Left ventricle myocardium superior (tissue), 1 donor: Measurements from ENCODE around the gene RHOB. TPM values are rescaled to one million over a fixed set of nuclear protein-coding genes. Genes with fewer than 3 reads are reported as not detected.

Experiments used
- ATAC-seq: fragments of 200-7000 bp; cut with Tn5 transposase; one replicate; pipeline ENCODE4 v1.9.1; 2020; ENCODE audit warnings: mild to moderate bottlenecking, moderate library complexity
- DNase-seq: peaks from one replicate; pipeline ENCODE4 v3.0.0-alpha.2; 2020
- intact Hi-C: fragments of 100-400 bp; cut with micrococcal nuclease; formaldehyde crosslinking; loops from one replicate; pipeline ENCODE4 v1.11.0; 2022
- total RNA-seq: library from RNA; stranded (reverse); fragmentation: NEBNext Ultra II Directional; extraction: Animal tissue kit (Norgen Biotek cat#: 25700); gene quantifications from one replicate; pipeline ENCODE4 v1.2.1, GENCODE V29; 2021
- donor health status: DM: no; HTN: yes; CAD: no; lungs with severe emphysema.

Gene RHOB
- total RNA-seq, 1 donor from 2014 or later: 182 TPM

DNA sequence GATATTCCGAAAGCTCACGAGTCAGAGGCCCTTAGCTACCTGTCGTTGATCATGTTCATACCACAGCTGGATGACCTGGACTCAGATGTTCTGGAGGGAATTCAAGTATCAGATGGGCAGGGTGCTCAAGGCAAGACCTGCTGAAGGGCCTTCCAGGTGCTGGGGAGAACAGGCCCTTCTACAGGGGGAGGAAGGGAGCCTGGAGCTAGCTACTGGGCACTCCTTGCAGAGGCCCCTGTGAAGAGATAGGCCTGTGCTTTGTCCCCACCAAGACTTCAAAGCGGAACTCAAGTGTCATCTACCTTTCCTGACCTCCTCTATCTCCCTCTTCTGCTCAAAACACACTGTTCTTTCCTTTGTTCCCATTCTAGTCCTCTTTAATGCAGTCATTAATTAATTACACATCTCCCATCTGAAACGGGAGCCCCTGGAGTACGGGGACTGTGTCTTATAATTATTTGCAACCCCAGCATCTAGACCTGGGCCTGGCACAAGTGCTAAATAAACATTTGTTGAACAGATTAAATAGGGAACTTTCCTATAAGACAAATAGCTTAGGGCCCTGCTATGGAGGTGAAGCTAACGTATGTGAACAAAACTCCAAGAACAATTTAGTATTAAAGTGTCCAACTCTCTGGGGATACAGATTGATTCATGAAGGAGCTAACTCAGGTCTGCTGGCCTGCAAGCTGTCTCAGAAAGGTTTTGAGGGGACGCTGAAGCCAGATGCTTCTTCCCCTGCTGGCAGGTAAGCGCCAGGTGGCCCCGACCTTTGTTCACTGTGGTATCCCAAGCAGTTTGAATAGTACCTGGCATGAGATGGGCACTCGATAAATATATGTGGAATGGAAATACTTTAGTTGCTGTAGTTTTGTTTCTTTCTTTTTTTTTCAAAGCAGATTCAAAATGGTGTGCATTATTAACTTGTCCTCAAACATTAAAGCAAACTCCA lies 22.0 kb downstream of the RHOB start:
- no peak for ATAC-seq
- intact Hi-C loops: no loop called here
- no peak for DNase-seq

DNA sequence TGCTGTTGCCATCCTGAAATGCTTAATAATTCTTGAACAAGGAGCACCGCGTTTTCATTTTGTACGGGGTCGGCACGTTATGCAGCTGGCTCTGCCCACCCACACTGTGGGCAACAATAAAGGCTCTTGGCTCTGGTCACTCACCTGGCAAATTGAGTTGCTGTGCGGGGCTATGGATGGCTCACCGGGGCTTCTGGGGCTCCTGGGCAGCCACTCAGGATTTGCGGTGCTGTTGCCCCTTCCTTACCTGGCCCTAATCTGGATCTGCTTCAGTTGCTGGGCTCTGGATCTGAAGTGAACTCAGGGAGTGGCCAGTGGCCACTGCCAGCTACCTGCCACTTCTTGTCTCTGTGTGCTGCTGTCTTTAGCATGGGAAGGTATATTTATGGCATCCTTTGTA lies 22.7 kb downstream of the RHOB start:
- ATAC-seq: no peak
- intact Hi-C loops: no loop called here
- no peak for DNase-seq

DNA sequence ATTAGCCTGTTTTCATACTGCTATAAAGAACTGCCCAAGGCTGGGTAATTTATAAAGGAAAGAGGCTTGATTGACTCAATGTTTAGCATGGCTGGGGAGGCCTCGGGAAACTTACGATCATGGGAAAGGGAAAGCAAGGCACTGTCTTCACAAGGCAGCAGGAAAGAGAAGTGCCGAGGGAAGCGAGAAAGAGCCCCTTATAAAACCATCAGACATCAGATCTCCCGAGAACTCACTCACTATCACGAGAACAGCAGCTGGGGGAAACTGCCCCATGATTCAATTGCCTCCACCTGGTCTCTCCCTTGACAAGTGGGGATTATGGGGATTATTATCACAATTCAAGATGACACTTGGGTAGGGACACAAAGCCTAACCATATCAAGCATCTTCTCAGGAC lies 23.3 kb downstream of the RHOB start:
- no peak for DNase-seq
- intact Hi-C loops: no loop called here
- no peak for ATAC-seq

DNA sequence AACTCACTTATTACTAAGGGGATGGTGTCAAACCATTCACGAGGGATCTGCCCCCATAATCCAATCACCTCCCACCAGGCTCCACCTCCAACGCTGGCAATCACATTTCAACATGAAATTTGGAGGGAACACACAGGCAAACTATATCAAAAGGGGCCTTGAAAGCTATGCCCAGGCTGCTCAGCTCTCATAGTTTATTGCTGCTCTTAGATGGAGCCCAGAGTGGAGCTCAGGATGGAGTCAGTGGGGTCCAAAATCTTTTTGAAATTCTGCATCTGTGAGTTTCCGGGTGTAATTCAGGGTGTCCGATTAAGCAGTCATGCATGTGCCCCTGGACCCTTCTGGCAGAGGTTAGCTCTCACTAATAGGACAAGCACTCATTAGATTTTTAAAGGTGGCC lies 24.3 kb downstream of the RHOB start:
- no peak for ATAC-seq
- intact Hi-C loops: no loop called here
- no peak for DNase-seq

DNA sequence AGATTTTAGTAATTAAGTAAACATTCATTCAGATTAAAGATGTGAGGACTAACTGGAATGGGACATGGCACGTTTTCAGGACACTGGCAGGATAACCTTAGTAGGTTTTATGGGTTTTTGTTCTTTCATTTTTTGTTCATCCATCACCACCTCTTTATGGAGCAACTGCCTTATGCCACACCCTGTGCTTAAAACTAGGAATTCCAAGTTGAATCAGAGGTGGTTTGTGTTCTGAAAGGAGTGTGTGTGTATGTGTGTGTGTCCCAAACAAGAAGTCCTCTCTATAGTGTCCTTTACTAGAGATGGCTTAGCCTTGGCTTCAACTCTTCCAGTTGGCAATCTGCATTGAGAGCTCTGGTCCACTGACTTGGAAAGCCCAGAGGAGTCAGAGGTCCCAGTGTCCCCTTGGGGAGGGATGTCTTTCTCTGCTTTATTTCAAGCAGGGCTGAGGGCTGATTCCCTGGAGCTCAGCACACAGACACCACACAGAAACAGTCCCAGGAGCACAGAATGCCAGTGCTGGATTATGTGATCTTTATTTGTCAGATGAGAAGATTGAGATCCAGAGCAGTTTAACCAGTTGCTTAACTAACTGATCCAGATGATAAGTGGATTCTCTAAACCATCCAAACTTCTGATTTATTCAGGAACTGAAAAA lies 25.2 kb downstream of the RHOB start:
- DNase-seq: no peak
- ATAC-seq: no peak
- intact Hi-C loops: no loop called here

DNA sequence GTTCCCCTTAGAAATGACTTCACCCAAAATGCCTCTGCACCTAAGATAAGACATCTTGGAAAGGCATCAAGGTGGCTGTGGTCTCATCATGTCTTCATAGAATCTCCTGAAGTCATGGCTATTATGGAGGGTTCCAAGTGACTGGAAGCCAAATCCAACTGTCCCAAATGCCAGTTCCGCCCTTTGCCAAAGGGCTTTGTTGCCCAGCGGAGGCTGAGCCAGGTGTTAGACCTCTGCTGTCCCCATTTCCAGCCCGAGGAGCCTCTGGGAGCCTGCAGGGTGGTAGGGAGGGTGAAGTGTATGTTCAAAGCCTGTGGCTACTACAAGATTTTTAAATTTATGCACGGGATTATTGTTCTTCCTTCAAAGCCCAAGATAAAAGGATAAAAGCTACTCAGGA lies 25.7 kb downstream of the RHOB start:
- intact Hi-C loops: no loop called here
- no peak for DNase-seq
- no peak for ATAC-seq

DNA sequence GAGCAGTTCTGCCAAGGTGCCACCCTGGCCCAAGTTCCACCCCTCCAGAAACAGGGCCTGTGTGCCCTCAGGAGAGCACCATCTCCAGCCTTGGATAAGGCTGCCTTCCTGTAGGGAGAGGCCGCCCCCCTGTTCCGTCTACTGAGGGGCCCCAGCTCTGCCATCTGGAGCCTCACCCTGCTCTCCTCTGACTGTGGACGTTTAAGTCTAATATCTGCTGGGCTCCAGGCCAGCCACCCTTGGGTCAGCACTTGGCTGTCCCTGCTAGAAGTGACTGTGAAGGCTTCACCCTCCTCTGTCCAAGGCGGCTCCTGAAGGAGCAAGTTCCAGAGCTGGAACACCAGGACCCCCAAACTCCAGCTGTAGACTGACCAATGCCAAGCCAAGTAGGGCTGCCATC lies 26.3 kb downstream of the RHOB start:
- intact Hi-C loops: no loop called here
- DNase-seq (no peak), ATAC-seq (peak; percentile 64)

DNA sequence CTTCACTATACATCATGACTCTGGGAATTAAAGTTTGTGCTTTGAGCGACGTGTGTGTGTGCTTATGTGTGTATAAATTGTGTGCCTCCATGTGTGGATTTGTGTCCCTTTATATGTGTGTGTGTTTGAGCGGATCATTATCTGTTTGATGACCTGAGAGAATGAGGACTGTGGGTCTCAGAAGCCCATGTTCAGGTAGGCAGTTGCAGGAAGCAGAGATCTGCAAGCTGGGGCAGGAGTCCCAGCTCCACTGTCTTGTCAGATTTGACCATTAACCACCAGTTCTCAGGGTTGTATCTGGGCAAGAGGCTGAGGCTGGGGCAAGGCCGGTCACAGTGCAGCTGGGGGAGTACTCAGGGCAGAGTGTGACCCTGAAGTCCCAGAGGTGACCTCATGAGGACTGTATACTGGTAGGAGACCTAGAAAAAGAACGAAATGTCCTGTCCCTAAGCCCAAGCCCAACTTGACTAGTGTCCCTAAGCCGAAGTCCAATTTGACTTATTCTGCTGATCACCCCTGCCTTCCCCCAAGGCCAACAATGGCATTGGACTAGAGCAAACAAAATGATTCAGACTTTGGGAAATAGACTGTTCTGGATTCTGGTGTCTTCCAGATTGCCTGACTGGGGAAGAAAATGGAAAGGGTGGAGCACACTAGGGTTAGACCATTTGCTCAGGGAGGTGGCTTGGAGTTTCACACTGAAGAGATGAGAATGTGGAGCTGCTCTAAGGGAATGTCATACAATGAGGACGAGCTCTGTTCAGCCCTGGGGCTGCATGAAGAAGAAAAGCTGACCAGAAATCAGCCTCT lies 28.1 kb downstream of the RHOB start:
- DNase-seq: no peak
- ATAC-seq: peak; percentile 63
- intact Hi-C loops: no loop called here

DNA sequence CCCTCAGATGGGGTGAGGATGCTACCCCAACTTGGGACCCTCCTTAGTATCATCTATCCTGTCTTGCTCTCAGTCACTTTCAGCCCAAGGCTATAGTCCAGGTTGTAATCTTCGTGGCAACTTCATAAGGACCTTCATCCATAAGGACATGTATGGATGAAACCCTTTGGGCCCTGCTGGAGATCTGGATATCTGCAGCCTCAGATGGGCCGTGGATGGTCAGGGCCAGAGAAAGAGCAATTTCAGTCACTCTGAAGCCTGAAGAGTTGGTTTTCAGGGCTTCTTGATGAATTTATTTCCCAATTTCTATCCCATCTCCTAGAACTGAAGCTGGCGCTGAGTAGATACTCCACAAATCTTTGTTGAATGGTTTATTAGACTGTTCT lies 28.7 kb downstream of the RHOB start:
- DNase-seq: no peak
- intact Hi-C loops: no loop called here
- ATAC-seq: no peak

DNA sequence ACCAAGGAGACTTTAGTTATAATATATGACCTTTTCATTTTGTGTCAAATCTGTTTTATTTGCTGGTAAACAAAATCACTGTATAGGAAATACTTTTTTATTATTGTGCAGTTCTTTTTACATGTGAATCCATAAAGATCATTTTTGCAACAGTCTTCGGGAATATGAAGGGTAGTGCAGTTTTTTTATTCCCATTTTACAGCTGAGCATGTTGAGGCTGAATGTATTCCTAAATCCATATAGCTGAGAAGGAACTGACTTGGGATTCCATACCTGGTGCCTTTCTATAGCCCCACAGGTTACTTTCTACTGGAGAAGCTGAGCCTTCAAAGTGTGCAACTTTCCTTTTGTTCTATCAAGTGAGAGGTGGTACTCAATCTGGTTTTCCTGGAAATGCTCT lies 29.6 kb downstream of the RHOB start:
- no peak for ATAC-seq
- no peak for DNase-seq
- intact Hi-C loops: no loop called here

DNA sequence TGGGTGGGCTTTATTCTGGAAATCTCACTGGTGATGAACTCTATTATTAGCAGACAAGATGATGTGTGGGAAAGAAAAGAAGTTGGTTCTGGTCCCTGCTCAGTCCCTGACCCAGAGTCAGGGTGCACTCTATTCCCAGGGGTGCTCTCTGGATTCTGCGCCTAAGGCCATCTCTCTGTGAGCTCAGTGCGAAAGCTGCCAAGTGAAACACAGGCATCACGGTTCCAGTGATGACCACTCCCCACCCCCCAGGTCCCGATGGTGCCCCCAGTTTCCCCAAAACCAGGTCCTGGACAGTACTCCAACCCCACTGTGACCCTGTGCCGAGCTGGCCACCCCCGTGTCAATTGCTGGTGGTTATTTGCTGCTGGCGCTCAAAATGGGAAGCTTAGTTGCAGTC lies 30.1 kb downstream of the RHOB start:
- ATAC-seq: peak; percentile 46
- DNase-seq: no peak
- intact Hi-C loops: no loop called here

DNA sequence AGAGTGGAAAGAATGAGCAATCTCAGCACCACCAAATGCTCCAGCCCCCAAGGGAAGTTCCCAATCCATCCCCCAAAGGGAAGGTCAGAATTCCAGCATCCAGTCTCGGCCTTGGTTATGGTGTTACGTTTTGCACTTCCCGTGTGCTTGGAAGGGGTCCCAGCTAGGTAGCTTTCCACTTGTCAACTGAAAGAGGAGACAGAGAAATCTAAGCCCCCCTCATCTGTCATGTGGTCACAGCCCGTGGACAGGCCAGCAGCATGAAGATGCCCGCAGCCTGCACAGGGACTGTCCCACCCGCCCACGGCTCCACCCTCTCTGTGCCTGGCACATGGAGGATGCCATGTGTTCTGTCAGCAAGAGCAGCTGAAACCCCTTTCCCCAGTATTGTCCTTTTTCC lies 32.1 kb downstream of the RHOB start:
- intact Hi-C loops: no loop called here
- DNase-seq: no peak
- no peak for ATAC-seq

DNA sequence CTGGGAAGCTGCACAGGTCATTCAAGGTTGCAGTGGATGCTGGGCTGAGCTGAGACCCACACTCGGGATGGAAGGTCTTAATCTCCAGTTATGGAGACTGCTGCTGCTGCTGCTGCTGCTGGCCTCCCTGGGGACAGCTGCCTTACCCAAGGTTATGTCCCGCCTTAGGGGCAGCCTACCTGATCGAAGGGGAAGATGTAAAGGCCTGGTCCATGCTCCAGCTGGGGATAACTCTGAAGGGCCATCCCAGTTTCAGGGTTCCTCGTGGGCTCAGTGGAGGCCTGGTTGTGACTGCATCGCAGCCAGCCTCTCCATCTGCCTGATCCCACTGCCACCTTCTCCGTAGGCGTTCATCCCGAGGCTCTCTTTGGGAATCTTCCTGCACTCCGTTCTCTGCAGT lies 33.0 kb downstream of the RHOB start:
- ATAC-seq (no peak), DNase-seq (no peak)
- intact Hi-C loops: no loop called here

DNA sequence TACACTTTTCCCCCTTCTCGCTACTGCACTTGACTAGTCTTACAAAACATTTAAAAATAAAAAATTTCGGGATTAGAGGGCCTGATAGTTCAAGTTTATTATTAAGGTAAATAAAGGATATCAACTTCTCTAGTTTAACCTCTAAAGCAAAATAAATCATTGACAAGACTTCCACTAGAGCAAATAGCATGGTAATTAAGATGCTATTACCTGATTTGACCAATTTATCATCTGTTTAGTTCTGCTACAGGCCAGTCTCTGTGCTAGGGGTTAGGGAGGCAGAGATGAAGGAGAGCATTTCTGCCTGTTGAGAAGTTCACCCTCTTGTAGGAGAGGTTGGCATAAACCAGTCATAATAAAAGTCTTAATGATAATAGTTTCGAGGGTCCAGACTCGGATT lies 34.0 kb downstream of the RHOB start:
- ATAC-seq (no peak), DNase-seq (no peak)
- intact Hi-C loops: no loop called here

DNA sequence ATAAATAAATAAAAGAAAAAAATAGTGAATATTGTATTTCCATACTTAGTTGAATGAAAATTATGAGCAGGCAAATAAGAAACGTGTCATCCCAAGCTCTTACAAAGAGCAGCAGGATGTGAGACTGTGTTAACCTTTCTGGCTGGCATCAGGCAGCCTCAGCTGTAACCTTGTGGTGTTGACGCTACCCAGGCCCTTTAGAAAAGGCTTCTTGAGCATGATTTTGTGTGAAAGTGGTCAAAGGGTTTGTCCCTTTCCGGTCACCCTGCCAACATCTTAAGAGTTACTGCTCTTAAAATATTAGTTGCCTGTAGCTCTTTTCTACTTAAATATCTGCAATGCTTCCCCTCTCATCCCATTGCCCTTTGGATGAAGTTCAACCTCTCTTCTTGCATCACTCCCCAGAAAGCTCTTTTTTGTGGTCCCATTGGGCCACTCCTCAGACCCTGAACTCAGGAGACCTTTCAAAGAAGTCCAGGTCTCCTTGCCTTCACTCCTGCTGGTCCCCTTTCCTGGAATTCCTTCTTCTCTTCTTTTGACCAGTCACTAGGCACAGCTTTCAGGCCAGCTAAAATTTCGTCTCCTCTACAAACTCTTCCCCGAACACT lies 35.0 kb downstream of the RHOB start:
- intact Hi-C loops: no loop called here

DNA sequence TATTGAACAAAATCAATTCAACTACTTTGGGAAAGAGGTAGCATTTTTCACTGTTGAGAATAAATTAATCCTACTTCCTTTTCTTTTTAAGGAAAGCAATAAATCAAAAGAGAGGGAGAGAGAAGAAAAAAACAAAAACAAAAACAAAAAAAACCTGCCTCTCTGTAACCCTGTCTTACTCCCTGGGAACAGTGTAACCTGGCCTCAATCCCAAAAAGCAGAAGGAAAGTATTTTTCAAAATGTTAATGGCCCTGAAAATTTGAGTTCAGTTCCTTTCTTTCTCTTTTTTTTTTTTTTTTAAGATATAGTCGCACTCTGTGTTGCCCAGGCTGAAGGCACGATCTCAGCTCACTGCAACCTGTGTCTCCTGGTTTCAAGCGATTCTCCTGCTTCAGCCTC lies 35.9 kb downstream of the RHOB start:
- intact Hi-C loops: no loop called here
- DNase-seq (no peak), ATAC-seq (peak; percentile 38)

More for the DNA sequence above, 35.0 kb downstream of the RHOB start:
- ATAC-seq: no peak
- no peak for DNase-seq

DNA sequence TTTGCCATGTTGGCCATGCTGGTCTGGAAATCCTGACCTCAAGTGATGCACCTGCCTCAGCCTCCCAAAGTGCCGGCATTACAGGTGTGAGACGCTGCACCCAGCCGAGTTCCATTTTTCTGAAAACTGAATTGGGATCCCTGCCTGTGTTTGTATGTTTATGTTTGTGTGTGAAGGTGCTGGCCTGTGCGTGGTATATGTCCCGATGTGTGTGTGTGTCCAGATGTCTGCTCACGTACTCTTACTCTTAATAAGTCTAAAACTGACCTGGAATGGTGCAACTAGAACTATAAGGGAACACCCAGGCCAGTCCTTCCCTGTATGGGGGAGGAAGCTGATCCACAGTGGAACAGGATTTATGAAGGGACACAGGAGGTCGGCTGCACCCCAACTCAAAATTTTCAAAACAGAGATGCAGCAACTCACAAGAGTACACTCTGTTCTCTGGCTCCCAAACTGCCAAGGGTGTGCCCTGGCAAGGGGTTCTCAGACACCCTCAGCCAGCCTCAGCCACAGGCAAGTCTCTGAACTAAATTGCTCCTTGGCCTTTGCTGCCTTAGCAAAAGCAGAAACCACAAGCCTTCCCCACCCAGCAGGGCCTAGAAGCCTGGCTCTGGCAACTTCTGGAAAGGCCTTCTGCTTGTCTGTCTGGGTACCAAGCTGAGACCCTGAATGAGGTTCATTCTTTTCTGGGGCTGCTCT lies 36.5 kb downstream of the RHOB start:
- ATAC-seq: peak; percentile 76
- intact Hi-C loops: no loop called here
- peak; percentile 43 for DNase-seq

DNA sequence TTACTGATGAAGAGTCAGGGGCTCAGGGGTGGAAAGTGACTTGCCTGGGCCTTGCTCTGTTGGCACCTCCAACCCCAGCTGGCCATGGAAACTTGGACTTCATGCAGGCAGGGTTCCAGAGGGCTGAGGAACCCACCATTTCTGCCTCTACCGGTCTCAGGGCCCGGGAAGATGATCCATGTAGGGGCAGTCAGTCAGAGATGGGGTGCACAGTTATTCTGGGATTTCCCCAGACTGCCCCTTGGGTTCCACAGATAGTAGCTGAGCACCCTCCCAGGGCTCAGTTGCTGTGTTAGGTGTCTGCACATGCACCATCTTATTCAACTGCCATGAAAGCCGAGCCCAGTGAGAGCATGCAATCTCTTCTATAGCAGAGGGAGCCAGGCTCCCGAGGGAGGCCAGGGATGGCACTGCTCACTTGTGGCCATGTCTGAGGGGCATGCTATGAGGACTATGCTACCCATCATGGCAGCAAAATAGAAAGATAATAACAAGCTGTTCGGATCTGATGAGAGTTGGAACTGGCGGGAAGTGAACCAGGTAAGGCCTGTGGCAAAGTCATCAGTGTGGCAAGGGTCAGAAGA lies 37.3 kb downstream of the RHOB start:
- intact Hi-C loops: no loop called here
- DNase-seq (no peak), ATAC-seq (no peak)
